Mucosa of descending colon (tissue), 3 donors: ENCODE measurements around the gene CXCL1. TPM values are rescaled to one million over a fixed set of nuclear protein-coding genes. Genes with fewer than 3 reads are reported as not detected.

Source experiments
- ATAC-seq: fragments of 200-7000 bp; cut with Tn5 transposase; one replicate; pipeline ENCODE4 v1.9.1; 2020; ENCODE audit warnings: mild to moderate bottlenecking, moderate library complexity
- DNase-seq, 3 donors: peaks; one replicate each; pipeline ENCODE4 v3.0.0-alpha.2; 2020
- H3K36me3 ChIP-seq: fragments of 200-600 bp; one replicate; pipeline ENCODE4 v1.8.0; 2021; ENCODE audit warnings: low read depth, mild to moderate bottlenecking
- H3K4me1 ChIP-seq: fragments of 200-600 bp; one replicate; pipeline ENCODE4 v1.8.0; 2021; ENCODE audit warnings: low read depth, mild to moderate bottlenecking
- H3K4me3 ChIP-seq: fragments of 200-600 bp; one replicate; pipeline ENCODE4 v1.8.0; 2021; ENCODE audit warnings: mild to moderate bottlenecking
- H3K9me3 ChIP-seq: fragments of 200-600 bp; one replicate; pipeline ENCODE4 v1.8.0; 2021; ENCODE audit warnings: mild to moderate bottlenecking
- intact Hi-C, 2 donors: fragments of 100-400 bp; cut with DNase I in 1 of 2; cut with micrococcal nuclease in 1 of 2; formaldehyde crosslinking; loops; one replicate each; pipeline versions ENCODE4 v1.11.0 to v1.11.1; 2022; cut with DNase I, micrococcal nuclease
- total RNA-seq, 3 donors: library from RNA; stranded (reverse); fragmentation: NEBNext Ultra II Directional in 2 of 3; extraction: Animal tissue kit (Norgen Biotek cat#: 25700) in 2 of 3; gene quantifications; one replicate each; pipeline versions ENCODE4 v1.2.1 to v1.2.4, GENCODE V29; 2021 to 2023
- TF ChIP-seq, protein P1 (sequence below): fragments of 200-600 bp; IDR thresholded peaks from one replicate; pipeline ENCODE4 v1.8.0; 2022; ENCODE audit warnings: antibody characterized with exemption, mild to moderate bottlenecking
- donor health status: DM: no; HTN: no; CAD: no; lungs with moderate emphysema.
- donor health status: DM: no; HTN: no; CAD: no.
- donor health status: DM: no; HTN: yes; CAD: no.

The CXCL1 gene
- total RNA-seq, 3 donors from 2014 or later, result 3.0 to 21.7 (median 3.2) TPM

DNA sequence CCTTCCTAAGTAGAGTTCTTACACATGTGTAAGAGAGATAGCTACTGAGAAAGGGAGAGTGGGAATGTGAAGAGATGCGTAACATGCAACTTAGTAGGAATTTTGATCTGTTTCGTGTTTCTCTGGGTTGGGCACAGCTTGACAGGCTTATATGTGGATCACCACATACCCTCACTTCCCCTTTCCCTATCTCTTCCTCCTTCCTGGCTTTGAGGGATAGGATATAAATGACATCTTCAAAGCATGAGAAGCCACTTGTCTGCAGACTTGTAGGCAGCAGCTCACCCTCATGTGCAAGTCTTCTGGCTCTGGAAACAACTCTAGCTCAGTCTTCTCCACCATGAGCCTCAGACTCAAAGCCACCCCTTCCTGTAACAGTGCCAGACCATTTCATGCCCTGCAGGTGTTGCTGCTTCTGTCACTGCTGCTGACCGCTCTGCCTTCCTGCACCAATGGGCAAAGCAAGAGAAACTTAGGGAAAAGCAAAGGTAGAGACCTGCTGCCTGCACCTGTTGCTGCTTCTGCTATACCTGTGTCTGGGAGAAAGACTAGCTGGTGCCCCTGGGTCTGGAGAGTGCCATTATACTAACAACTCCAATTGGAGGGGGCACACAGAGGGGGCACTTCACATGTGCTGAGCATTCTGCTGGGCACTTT lies 21.5 kb upstream of the CXCL1 start:
- no peaks in the 10 kb centered on the region for H3K9me3 ChIP-seq
- no peak overlapping the region for H3K4me3 ChIP-seq
- TF ChIP-seq, protein P1, sequence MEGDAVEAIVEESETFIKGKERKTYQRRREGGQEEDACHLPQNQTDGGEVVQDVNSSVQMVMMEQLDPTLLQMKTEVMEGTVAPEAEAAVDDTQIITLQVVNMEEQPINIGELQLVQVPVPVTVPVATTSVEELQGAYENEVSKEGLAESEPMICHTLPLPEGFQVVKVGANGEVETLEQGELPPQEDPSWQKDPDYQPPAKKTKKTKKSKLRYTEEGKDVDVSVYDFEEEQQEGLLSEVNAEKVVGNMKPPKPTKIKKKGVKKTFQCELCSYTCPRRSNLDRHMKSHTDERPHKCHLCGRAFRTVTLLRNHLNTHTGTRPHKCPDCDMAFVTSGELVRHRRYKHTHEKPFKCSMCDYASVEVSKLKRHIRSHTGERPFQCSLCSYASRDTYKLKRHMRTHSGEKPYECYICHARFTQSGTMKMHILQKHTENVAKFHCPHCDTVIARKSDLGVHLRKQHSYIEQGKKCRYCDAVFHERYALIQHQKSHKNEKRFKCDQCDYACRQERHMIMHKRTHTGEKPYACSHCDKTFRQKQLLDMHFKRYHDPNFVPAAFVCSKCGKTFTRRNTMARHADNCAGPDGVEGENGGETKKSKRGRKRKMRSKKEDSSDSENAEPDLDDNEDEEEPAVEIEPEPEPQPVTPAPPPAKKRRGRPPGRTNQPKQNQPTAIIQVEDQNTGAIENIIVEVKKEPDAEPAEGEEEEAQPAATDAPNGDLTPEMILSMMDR, result no peak
- no peaks in the 10 kb centered on the region for H3K4me1 ChIP-seq
- DNase-seq (no peak), ATAC-seq (no peak)
- H3K36me3 ChIP-seq, result no peaks in the 10 kb centered on the region
- intact Hi-C loops, result no loop called here

DNA sequence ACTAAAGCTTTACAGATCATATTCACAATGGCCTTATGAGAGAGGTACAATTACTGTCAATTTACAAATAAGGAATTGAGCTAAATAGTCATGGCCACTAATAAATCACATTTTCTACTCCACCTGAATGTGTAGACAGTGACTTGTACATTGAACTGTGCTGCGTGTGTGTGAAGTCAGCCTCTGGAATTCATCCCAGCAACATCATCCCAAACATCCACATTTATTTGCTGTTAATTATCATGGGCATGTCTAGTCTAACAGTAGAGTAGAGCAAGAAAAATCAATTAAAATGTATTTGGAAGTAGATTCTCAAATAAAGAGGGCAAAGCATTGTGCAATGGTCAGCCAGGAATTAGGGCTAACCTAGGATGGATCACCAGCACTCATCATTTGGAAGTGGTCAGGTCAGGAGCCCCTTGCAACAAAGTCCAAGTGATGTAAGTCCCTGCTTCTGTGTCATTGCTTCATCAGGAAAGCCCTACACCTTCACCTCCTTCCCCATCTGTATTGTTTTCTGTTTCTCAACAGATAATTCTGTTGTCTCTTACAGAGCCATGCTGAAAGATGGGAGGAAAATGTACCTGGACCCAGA lies 20.9 kb upstream of the CXCL1 start:
- Histone ChIP-seq H3K4me3 (no peak overlapping the region), H3K36me3 (no peaks in the 10 kb centered on the region), H3K9me3 (no peaks in the 10 kb centered on the region), H3K4me1 (no peaks in the 10 kb centered on the region)
- DNase-seq (no peak), ATAC-seq (no peak)
- TF ChIP-seq, protein P1, result no peak
- intact Hi-C loops, result no loop called here

DNA sequence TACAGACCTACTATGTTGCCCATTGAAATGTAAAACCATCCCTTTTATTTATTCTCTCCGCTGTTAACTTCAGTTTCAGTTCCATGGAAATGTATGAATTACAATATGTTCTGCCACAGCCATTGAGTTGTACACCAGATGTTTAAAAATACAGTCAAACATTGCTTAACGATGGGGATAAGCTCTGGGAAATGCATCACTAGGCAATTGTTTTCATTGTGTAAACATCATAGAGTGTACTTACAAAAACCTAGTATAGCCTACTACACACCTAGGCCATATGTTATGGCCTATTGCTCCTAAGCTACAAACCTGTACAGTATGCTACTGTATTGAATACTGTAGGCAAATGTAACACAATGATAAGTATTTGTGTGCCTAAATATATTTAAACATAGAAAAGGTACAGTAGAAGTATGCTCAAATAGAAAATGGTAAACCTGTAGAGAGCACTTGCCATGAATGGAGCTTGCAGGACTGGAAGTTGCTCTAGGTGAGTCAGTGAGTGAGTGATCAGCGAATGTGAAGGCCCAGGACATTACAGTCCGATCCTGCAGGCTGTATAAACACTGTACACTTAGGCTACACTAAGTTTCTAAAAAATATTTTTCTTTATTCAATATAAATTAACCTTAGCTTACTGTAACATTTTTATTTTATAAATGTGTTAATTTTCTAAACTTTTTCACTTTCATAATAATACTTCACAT lies 18.8 kb upstream of the CXCL1 start:
- Histone ChIP-seq H3K36me3 (no peaks in the 10 kb centered on the region), H3K9me3 (no peaks in the 10 kb centered on the region), H3K4me1 (no peaks in the 10 kb centered on the region), H3K4me3 (no peak overlapping the region)
- no peak for DNase-seq
- intact Hi-C loops, result no loop called here
- peak; percentile 82 for ATAC-seq
- TF ChIP-seq, protein P1, result no peak

DNA sequence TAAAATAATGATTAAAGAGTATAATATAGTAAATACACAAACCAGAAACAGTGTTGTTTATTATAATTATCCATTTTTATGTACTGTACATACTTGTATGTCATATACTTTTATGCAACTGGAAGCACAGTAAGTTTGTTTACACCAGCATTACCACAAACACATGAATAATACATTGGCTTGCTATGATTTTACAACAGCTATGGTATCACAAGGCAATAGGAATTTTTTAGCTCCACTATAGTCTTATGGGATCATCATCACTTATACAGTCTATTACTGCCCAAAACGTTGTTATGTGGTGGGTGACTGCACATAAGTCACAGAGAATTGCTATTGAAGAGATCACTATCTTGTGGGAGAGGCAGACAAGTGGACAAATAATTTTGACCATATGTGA lies 17.9 kb upstream of the CXCL1 start:
- TF ChIP-seq, protein P1, result no peak
- ATAC-seq (no peak), DNase-seq (no peak)
- H3K9me3 ChIP-seq, result no peaks in the 10 kb centered on the region
- H3K4me1 ChIP-seq, result no peaks in the 10 kb centered on the region
- intact Hi-C loops, result no loop called here
- H3K4me3 ChIP-seq, result no peak overlapping the region
- H3K36me3 ChIP-seq, result no peaks in the 10 kb centered on the region

DNA sequence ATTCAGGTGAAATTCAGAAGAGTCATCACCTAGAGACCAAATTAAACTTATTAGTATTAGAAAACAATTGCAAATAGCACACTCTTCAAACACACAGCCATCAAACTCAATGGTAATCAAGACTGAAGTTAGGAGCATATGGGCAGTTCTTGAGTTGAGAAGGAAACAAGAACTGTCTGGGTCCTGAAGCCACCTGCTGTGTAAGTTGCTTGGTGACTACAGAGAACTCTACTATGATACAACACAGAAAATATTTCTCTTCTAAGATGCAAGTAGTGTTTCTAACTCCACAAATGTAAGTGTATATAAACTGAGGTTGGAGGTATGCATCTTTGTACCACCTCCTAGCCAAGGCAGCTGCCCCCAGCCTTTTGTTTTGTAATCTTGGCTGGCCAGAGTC lies 16.4 kb upstream of the CXCL1 start:
- Histone ChIP-seq H3K4me3 (no peak overlapping the region), H3K36me3 (no peaks in the 10 kb centered on the region), H3K4me1 (no peaks in the 10 kb centered on the region), H3K9me3 (no peaks in the 10 kb centered on the region)
- TF ChIP-seq, protein P1, result no peak
- DNase-seq (no peak), ATAC-seq (no peak)
- intact Hi-C loops, result no loop called here
